ENCODE results near the gene HS3ST6. TPM values are rescaled to one million over a fixed set of nuclear protein-coding genes. Genes with fewer than 3 reads are reported as not detected.

The HS3ST6 gene
- total and polyA plus RNA-seq, 2 of the 13 experiments (the other 11 are each of a cell fraction or from before 2014, with no cell fraction given), result not detected

DNA sequence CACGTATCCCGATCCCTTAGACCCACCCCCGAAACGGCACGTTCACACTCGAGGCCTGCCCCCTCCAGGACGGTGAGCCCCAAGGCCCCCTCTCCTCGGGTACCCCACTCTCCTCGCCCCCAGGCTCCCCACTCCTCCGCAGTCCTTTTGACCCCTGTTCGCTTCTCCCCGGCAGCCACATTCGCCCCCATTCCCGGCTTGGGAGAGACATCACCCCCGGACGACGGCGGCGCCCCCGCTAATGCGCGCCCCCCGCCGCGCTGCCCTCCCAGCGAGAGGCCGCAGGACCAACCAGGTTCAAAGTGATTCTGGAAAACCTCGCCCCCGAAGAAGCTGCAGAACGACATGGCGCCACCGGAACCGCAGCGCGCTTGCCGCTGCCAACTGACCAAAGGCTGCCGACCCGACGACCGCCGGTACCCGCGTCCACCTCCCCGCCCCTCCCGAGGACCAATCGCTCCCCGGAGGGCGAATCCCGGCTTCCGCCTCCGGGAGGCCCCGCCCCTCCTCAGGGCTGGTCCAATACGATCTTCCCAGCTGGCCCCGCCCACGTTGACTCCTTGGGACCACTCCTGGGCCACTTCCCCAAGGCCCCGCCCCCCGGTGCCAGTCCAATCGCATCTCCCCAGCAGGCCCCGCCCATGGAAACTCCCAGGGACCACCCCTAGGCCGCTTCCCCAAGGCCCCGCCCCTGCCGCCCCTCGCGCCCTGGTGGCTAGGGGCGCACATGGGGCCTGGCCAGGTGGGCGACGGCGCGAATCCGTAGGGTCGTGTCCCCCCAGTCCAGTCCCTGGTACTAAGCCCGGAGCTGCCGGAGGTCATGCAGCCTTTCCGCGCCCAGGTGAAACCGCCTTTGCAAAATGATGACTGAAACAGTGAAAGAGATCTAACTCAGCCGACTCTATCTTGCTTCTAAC lies 24.9 kb upstream of the HS3ST6 start, which contains the start of gene MSRB1 (continued):
- TF ChIP-seq, protein P1, sequence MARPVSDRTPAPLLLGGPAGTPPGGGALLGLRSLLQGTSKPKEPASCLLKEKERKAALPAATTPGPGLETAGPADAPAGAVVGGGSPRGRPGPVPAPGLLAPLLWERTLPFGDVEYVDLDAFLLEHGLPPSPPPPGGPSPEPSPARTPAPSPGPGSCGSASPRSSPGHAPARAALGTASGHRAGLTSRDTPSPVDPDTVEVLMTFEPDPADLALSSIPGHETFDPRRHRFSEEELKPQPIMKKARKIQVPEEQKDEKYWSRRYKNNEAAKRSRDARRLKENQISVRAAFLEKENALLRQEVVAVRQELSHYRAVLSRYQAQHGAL (CRISPR knock-in tag; IDR thresholded peaks at IDR 0.05; ENCODE audit: not compliant biosample characterization), result no peak
- TF ChIP-seq ZNF761 (CRISPR knock-in tag; conservative IDR thresholded peaks at IDR 0.05), result peak; percentile 63
- TF ChIP-seq, protein P2, sequence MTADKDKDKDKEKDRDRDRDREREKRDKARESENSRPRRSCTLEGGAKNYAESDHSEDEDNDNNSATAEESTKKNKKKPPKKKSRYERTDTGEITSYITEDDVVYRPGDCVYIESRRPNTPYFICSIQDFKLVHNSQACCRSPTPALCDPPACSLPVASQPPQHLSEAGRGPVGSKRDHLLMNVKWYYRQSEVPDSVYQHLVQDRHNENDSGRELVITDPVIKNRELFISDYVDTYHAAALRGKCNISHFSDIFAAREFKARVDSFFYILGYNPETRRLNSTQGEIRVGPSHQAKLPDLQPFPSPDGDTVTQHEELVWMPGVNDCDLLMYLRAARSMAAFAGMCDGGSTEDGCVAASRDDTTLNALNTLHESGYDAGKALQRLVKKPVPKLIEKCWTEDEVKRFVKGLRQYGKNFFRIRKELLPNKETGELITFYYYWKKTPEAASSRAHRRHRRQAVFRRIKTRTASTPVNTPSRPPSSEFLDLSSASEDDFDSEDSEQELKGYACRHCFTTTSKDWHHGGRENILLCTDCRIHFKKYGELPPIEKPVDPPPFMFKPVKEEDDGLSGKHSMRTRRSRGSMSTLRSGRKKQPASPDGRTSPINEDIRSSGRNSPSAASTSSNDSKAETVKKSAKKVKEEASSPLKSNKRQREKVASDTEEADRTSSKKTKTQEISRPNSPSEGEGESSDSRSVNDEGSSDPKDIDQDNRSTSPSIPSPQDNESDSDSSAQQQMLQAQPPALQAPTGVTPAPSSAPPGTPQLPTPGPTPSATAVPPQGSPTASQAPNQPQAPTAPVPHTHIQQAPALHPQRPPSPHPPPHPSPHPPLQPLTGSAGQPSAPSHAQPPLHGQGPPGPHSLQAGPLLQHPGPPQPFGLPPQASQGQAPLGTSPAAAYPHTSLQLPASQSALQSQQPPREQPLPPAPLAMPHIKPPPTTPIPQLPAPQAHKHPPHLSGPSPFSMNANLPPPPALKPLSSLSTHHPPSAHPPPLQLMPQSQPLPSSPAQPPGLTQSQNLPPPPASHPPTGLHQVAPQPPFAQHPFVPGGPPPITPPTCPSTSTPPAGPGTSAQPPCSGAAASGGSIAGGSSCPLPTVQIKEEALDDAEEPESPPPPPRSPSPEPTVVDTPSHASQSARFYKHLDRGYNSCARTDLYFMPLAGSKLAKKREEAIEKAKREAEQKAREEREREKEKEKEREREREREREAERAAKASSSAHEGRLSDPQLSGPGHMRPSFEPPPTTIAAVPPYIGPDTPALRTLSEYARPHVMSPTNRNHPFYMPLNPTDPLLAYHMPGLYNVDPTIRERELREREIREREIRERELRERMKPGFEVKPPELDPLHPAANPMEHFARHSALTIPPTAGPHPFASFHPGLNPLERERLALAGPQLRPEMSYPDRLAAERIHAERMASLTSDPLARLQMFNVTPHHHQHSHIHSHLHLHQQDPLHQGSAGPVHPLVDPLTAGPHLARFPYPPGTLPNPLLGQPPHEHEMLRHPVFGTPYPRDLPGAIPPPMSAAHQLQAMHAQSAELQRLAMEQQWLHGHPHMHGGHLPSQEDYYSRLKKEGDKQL (CRISPR knock-in tag; IDR thresholded peaks at IDR 0.05; ENCODE audit: low read depth), result no peak
- TF ChIP-seq ZNF30 (CRISPR knock-in tag; IDR thresholded peaks at IDR 0.05), result no peak
- TF ChIP-seq ZNF430 (CRISPR knock-in tag; IDR thresholded peaks at IDR 0.05), result peak; percentile 86
- no peak for TF ChIP-seq ZNF296 (CRISPR knock-in tag; conservative IDR thresholded peaks at IDR 0.05)
- TF ChIP-seq NR2F6 (IDR thresholded peaks at IDR 0.05), result no peak
- peak; percentile 32; the same call in 1 of the 2 replicates for TF ChIP-seq NR2F6 (CRISPR knock-in tag; IDR thresholded peaks at IDR 0.05)
- TF ChIP-seq NFYC (CRISPR knock-in tag; IDR thresholded peaks at IDR 0.05), result peak; percentile 84
- TF ChIP-seq, protein P3, sequence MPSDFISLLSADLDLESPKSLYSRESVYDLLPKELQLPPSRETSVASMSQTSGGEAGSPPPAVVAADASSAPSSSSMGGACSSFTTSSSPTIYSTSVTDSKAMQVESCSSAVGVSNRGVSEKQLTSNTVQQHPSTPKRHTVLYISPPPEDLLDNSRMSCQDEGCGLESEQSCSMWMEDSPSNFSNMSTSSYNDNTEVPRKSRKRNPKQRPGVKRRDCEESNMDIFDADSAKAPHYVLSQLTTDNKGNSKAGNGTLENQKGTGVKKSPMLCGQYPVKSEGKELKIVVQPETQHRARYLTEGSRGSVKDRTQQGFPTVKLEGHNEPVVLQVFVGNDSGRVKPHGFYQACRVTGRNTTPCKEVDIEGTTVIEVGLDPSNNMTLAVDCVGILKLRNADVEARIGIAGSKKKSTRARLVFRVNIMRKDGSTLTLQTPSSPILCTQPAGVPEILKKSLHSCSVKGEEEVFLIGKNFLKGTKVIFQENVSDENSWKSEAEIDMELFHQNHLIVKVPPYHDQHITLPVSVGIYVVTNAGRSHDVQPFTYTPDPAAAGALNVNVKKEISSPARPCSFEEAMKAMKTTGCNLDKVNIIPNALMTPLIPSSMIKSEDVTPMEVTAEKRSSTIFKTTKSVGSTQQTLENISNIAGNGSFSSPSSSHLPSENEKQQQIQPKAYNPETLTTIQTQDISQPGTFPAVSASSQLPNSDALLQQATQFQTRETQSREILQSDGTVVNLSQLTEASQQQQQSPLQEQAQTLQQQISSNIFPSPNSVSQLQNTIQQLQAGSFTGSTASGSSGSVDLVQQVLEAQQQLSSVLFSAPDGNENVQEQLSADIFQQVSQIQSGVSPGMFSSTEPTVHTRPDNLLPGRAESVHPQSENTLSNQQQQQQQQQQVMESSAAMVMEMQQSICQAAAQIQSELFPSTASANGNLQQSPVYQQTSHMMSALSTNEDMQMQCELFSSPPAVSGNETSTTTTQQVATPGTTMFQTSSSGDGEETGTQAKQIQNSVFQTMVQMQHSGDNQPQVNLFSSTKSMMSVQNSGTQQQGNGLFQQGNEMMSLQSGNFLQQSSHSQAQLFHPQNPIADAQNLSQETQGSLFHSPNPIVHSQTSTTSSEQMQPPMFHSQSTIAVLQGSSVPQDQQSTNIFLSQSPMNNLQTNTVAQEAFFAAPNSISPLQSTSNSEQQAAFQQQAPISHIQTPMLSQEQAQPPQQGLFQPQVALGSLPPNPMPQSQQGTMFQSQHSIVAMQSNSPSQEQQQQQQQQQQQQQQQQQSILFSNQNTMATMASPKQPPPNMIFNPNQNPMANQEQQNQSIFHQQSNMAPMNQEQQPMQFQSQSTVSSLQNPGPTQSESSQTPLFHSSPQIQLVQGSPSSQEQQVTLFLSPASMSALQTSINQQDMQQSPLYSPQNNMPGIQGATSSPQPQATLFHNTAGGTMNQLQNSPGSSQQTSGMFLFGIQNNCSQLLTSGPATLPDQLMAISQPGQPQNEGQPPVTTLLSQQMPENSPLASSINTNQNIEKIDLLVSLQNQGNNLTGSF (CRISPR knock-in tag; IDR thresholded peaks at IDR 0.05), result no peak
- TF ChIP-seq, protein P4, sequence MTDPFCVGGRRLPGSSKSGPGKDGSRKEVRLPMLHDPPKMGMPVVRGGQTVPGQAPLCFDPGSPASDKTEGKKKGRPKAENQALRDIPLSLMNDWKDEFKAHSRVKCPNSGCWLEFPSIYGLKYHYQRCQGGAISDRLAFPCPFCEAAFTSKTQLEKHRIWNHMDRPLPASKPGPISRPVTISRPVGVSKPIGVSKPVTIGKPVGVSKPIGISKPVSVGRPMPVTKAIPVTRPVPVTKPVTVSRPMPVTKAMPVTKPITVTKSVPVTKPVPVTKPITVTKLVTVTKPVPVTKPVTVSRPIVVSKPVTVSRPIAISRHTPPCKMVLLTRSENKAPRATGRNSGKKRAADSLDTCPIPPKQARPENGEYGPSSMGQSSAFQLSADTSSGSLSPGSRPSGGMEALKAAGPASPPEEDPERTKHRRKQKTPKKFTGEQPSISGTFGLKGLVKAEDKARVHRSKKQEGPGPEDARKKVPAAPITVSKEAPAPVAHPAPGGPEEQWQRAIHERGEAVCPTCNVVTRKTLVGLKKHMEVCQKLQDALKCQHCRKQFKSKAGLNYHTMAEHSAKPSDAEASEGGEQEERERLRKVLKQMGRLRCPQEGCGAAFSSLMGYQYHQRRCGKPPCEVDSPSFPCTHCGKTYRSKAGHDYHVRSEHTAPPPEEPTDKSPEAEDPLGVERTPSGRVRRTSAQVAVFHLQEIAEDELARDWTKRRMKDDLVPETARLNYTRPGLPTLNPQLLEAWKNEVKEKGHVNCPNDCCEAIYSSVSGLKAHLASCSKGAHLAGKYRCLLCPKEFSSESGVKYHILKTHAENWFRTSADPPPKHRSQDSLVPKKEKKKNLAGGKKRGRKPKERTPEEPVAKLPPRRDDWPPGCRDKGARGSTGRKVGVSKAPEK (CRISPR knock-in tag; IDR thresholded peaks at IDR 0.05; ENCODE audit: borderline replicate concordance), result no peak
- no peak for TF ChIP-seq ZNF562 (CRISPR knock-in tag; IDR thresholded peaks at IDR 0.05; ENCODE audit: borderline replicate concordance)
- no peak for TF ChIP-seq ZNF207 (IDR thresholded peaks at IDR 0.05; ENCODE audit: borderline replicate concordance)
